IMR-90 (cell line): ENCODE data around the gene LUZP4. TPM values are rescaled to one million over a fixed set of nuclear protein-coding genes. Genes with fewer than 3 reads are reported as not detected.

Experiments
- ATAC-seq: fragments of 200-7000 bp; cut with Tn5 transposase; 2 replicates; pipeline ENCODE4 v1.9.1; 2020; ENCODE audit warnings: low read depth, mild to moderate bottlenecking, moderate library complexity
- BruUV-seq: library from RNA; stranded (reverse); fragments of 400-500 nt; replicated peaks from 2 replicates; lab custom pipeline; 2021; lab: Mats Ljungman, UMichigan
- CTCF ChIA-PET: fragments of 300-600 bp; formaldehyde crosslinking; extraction: SDS; loops from one replicate; lab custom pipeline; 2021; ENCODE audit warnings: antibody characterized with exemption; lab: Yijun Ruan, JAX
- POLR2A ChIA-PET: fragments of 300-600 bp; sonication (Branson Sonifier 250); formaldehyde crosslinking; loops from one replicate; lab custom pipeline; 2022; ENCODE audit warnings: antibody characterized with exemption; ENCODE audit not compliant: unreplicated experiment; lab: Charles Lee
- DNase-seq: peaks from one replicate; pipeline ENCODE4 v3.0.0; 2013
- H2AFZ ChIP-seq: replicated peaks from 2 replicates; pipeline ENCODE3; 2013; ENCODE audit warnings: low read length, mild to moderate bottlenecking; ENCODE audit not compliant: poor library complexity
- H2AK5ac ChIP-seq: 2 replicates; pipeline ENCODE4 v1.6.1; 2013; ENCODE audit warnings: low read depth, low read length, inconsistent platforms
- H2AK9ac ChIP-seq: replicated peaks from 2 replicates; pipeline ENCODE3; 2013; ENCODE audit warnings: mild to moderate bottlenecking, low read depth, low read length, moderate library complexity; ENCODE audit not compliant: poor library complexity
- H2BK120ac ChIP-seq: 2 replicates; pipeline ENCODE4 v1.6.1; 2013; ENCODE audit warnings: low read depth, low read length, inconsistent platforms
- H2BK15ac ChIP-seq: 3 replicates; pipeline ENCODE4 v1.6.1; 2013; ENCODE audit warnings: low read depth, low read length, inconsistent platforms
- H2BK20ac ChIP-seq: 2 replicates; pipeline ENCODE4 v1.6.1; 2013; ENCODE audit warnings: low read depth, mild to moderate bottlenecking, inconsistent platforms, low read length, moderate library complexity
- H2BK5ac ChIP-seq: 2 replicates; pipeline ENCODE4 v1.6.1; 2013; ENCODE audit warnings: mild to moderate bottlenecking, low read depth, low read length, inconsistent platforms; ENCODE audit not compliant: poor library complexity, severe bottlenecking
- H3K14ac ChIP-seq: replicated peaks from 2 replicates; pipeline ENCODE4 v1.6.1; 2013; ENCODE audit warnings: low read depth, low read length, inconsistent platforms
- H3K18ac ChIP-seq: 2 replicates; pipeline ENCODE4 v1.6.1; 2013; ENCODE audit warnings: low read depth, low read length, control low read depth
- H3K23ac ChIP-seq: 2 replicates; pipeline ENCODE4 v1.6.1; 2013; ENCODE audit warnings: low read depth, low read length, inconsistent platforms
- H3K27ac ChIP-seq: 2 replicates; pipeline ENCODE4 v1.5.1; 2013; ENCODE audit warnings: mild to moderate bottlenecking, control low read depth, low read length; ENCODE audit not compliant: insufficient read depth
- H3K27me3 ChIP-seq: 2 replicates; pipeline ENCODE4 v1.6.1; 2013; ENCODE audit warnings: low read length; ENCODE audit not compliant: control insufficient read depth, insufficient read depth
- H3K36me3 ChIP-seq: 2 replicates; pipeline ENCODE4 v1.6.1; 2013; ENCODE audit warnings: low read length, mixed read lengths; ENCODE audit not compliant: control insufficient read depth, insufficient read depth
- H3K4ac ChIP-seq: 2 replicates; pipeline ENCODE4 v1.6.1; 2013; ENCODE audit warnings: low read depth, low read length, inconsistent platforms
- H3K4me1 ChIP-seq: 2 replicates; pipeline ENCODE4 v1.6.1; 2013; ENCODE audit warnings: low read length, mixed read lengths; ENCODE audit not compliant: control insufficient read depth, insufficient read depth
- H3K4me2 ChIP-seq: 2 replicates; pipeline ENCODE4 v1.6.1; 2013; ENCODE audit warnings: low read depth, mild to moderate bottlenecking, control low read depth, low read length, moderate library complexity
- H3K4me3 ChIP-seq: 2 replicates; pipeline ENCODE4 v1.5.1; 2013; ENCODE audit warnings: low read depth, mild to moderate bottlenecking, control low read depth, low read length, moderate library complexity; ENCODE audit not compliant: insufficient read depth
- H3K56ac ChIP-seq: 2 replicates; pipeline ENCODE4 v1.6.1; 2013; ENCODE audit warnings: low read length, inconsistent platforms; ENCODE audit not compliant: insufficient read depth; ENCODE audit errors: extremely low read depth
- H3K79me1 ChIP-seq, 2 experiments: 2 replicates each; pipeline ENCODE4 v1.6.1; 2013; ENCODE audit warnings: low read length in 2 of 2, inconsistent platforms in 1 of 2, low read depth in 1 of 2
- H3K9ac ChIP-seq: 2 replicates; pipeline ENCODE4 v1.6.1; 2013; ENCODE audit warnings: low read depth, low read length, control low read depth
- H3K9me1 ChIP-seq: 2 replicates; pipeline ENCODE4 v1.6.1; 2013; ENCODE audit warnings: low read length, inconsistent platforms; ENCODE audit not compliant: insufficient read depth
- H3K9me3 ChIP-seq: 2 replicates; pipeline ENCODE4 v1.6.1; 2013; ENCODE audit warnings: low read length; ENCODE audit not compliant: control insufficient read depth, insufficient read depth
- H4K20me1 ChIP-seq: 2 replicates; pipeline ENCODE4 v1.6.1; 2013; ENCODE audit warnings: low read length, inconsistent platforms; ENCODE audit not compliant: insufficient read depth
- H4K5ac ChIP-seq: 2 replicates; pipeline ENCODE4 v1.6.1; 2013; ENCODE audit warnings: mild to moderate bottlenecking, low read depth, low read length, control low read depth
- H4K8ac ChIP-seq, 2 experiments: 2 replicates each; pipeline ENCODE4 v1.6.1; 2013; ENCODE audit warnings: low read depth in 2 of 2, low read length in 2 of 2, control low read depth in 1 of 2, inconsistent platforms in 1 of 2
- H4K91ac ChIP-seq: 2 replicates; pipeline ENCODE4 v1.6.1; 2013; ENCODE audit warnings: low read depth, low read length, inconsistent platforms; ENCODE audit not compliant: insufficient read depth
- BHLHE40 ChIP-seq: fragments of 150-350 bp; IDR thresholded peaks from 2 replicates; pipeline ENCODE4 v1.6.1; 2016; ENCODE audit warnings: mild to moderate bottlenecking, low read depth, low read length
- CEBPB ChIP-seq: IDR thresholded peaks from 2 replicates; pipeline ENCODE4 v1.6.1; 2012; ENCODE audit warnings: low read depth, low read length, improper control_type of control experiment
- CHD1 ChIP-seq: IDR thresholded peaks from 2 replicates; pipeline ENCODE4 v1.6.1; 2012; ENCODE audit warnings: low read depth, low read length, improper control_type of control experiment
- FOS ChIP-seq: fragments of 150-350 bp; IDR thresholded peaks from 2 replicates; pipeline ENCODE4 v1.6.1; 2016; ENCODE audit warnings: low read depth, low read length
- MAFK ChIP-seq: IDR thresholded peaks from 2 replicates; pipeline ENCODE4 v1.6.1; 2012; ENCODE audit warnings: low read depth, low read length, improper control_type of control experiment
- MAZ ChIP-seq: IDR thresholded peaks from 2 replicates; pipeline ENCODE4 v1.6.1; 2012; ENCODE audit warnings: low read depth, mild to moderate bottlenecking, low read length, improper control_type of control experiment, moderate library complexity, borderline replicate concordance
- MXI1 ChIP-seq: IDR thresholded peaks from 2 replicates; pipeline ENCODE4 v1.6.1; 2012; ENCODE audit warnings: low read depth, mild to moderate bottlenecking, low read length, moderate library complexity, borderline replicate concordance
- NFE2L2 ChIP-seq: fragments of 150-350 bp; IDR thresholded peaks from 2 replicates; pipeline ENCODE4 v1.6.1; 2016; ENCODE audit warnings: low read depth, mild to moderate bottlenecking, low read length
- POLR2A ChIP-seq: IDR thresholded peaks from 2 replicates; pipeline ENCODE4 v1.6.1; 2012; ENCODE audit warnings: mild to moderate bottlenecking, low read depth, low read length
- RAD21 ChIP-seq: IDR thresholded peaks from 2 replicates; pipeline ENCODE4 v1.6.1; 2012; ENCODE audit warnings: low read length, improper control_type of control experiment
- RCOR1 ChIP-seq: IDR thresholded peaks from 2 replicates; pipeline ENCODE4 v1.6.1; 2012; ENCODE audit warnings: mild to moderate bottlenecking, low read length, improper control_type of control experiment; ENCODE audit not compliant: insufficient replicate concordance
- RFX5 ChIP-seq: IDR thresholded peaks from 2 replicates; pipeline ENCODE4 v1.8.0; 2012; ENCODE audit warnings: low read depth, mild to moderate bottlenecking, low read length, moderate library complexity
- SMC3 ChIP-seq: fragments of 150-350 bp; IDR thresholded peaks from 2 replicates; pipeline ENCODE4 v1.6.1; 2016; ENCODE audit warnings: low read depth, mild to moderate bottlenecking, antibody characterized with exemption, low read length, moderate library complexity
- WGBS, 2 experiments: methylation state at CpG; one replicate each; pipeline versions ENCODE4 v1.1.5 to v1.1.7; 2013; ENCODE audit warnings: missing lambda C conversion rate in 2 of 2; ENCODE audit not compliant: insufficient read length in 1 of 2; ENCODE audit errors: extremely low coverage in 2 of 2; 5-methylcytosine and 5-hydroxymethylcytosine counted together
- dilution Hi-C: fragments of 300-500 bp; cut with HindIII; formaldehyde crosslinking; loops from one replicate; pipeline ENCODE4 v1.14.3; 2018; ENCODE audit warnings: low sequenced_read_pairs; ENCODE audit not compliant: unreplicated experiment
- in situ Hi-C: fragments of 300-500 bp; cut with MboI; formaldehyde crosslinking; loops from 3 replicates; pipeline ENCODE4 v1.14.3; 2019; ENCODE audit warnings: low sequenced_read_pairs, inconsistent platforms, mixed read lengths
- intact Hi-C: fragments of 100-400 bp; cut with micrococcal nuclease; formaldehyde crosslinking; loops from 2 replicates; pipeline ENCODE4 v1.10.0; 2022
- polyA plus RNA-seq, 3 experiments: library from polyadenylated mRNA; depleted of rRNA; stranded (reverse); fragments of >200 nt; gene quantifications; 2 replicates each; pipeline ENCODE4 v1.2.3, GENCODE V29; 2012; ENCODE audit warnings: low replicate concordance in 1 of 3
- total RNA-seq: library from RNA; depleted of rRNA; stranded (reverse); fragments of >200 nt; gene quantifications from 2 replicates; pipeline ENCODE4 v1.2.3, GENCODE V29; 2012
- TF ChIP-seq, protein P1 (sequence below): conservative IDR thresholded peaks from 2 replicates; pipeline ENCODE4 v1.5.1; 2012; ENCODE audit warnings: mild to moderate bottlenecking, low read depth, low read length, improper control_type of control experiment
- TF ChIP-seq, protein P2 (sequence below): fragments of 150-350 bp; IDR thresholded peaks from 2 replicates; pipeline ENCODE4 v1.6.1; 2017; ENCODE audit warnings: mild to moderate bottlenecking, antibody characterized with exemption, low read length, low read depth
- TF ChIP-seq, protein P3 (sequence below): fragments of 150-350 bp; IDR thresholded peaks from 2 replicates; pipeline ENCODE4 v1.6.1; 2016; ENCODE audit warnings: low read depth, mild to moderate bottlenecking, low read length, moderate library complexity, borderline replicate concordance

Gene LUZP4
- total and polyA plus RNA-seq, 2 of the 4 experiments (the other 2 are of a cell fraction), result not detected

DNA sequence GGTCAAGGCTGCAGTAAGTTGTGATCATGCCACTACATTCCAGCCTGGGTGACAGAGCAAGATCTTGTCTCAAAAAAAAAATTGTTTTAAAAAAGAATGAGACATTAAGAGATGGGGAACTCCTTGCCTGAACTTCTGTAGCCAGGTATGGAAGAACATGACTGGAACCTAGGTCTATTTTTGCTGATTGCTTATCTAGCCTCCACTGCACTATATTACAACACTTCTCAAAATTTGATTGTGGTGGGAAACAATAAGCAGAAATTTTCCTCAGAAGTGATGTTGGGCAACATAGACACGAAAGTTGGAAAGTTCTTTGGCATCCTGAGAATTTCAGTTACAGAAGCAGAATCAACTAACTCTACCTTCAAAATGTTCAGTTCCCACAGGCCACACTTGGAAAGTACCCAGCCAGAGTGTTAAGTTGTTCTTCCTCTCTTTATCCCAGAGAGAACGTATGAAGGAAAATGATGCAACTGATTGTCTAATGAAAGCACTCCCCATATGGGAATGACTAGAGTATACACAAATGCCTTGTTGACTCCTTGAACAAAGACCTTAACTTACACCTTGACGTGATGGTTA lies 50.0 kb downstream of the LUZP4 start:
- Histone ChIP-seq H4K8ac (no peak overlapping the region), H3K9me1 (no peaks in the 10 kb centered on the region), H3K79me1 (no peaks in the 10 kb centered on the region), H3K4me1 (no peaks in the 10 kb centered on the region; the same call in 1 of the 2 replicates), H3K4me2 (no peak overlapping the region), H3K18ac (no peak overlapping the region), H2BK20ac (no peak overlapping the region), H3K23ac (no peak overlapping the region), H3K9me3 (no peaks in the 10 kb centered on the region), H3K9ac (no peak overlapping the region), H3K4ac (no peak overlapping the region), H3K56ac (no peak overlapping the region), H2BK120ac (no peak overlapping the region), H3K14ac (no peak overlapping the region), H4K5ac (no peak overlapping the region), H4K91ac (no peak overlapping the region), H3K4me3 (no peak overlapping the region), H3K27ac (no peak overlapping the region), H3K27me3 (no peaks in the 10 kb centered on the region), H3K36me3 (no peaks in the 10 kb centered on the region), H4K20me1 (no peaks in the 10 kb centered on the region), H2BK15ac (no peak overlapping the region), H2AFZ (no peak overlapping the region), H2AK5ac (no peak overlapping the region), H2AK9ac (no peak overlapping the region), H2BK5ac (no peak overlapping the region)
- no CpG with 5 or more reads among the region's 3 CpGs for WGBS, 2 experiments
- intact Hi-C loops (no loop called here), dilution Hi-C loops (no loop called here), in situ Hi-C loops (loop anchor here (5.0 kb wide), 1 partner anchor 223 kb away; the partner anchor contains the start of gene PLS3)
- DNase-seq (peak; percentile 21), ATAC-seq (no peak)
- TF ChIP-seq RCOR1 (no peak), FOS (no peak), CHD1 (no peak), NFE2L2 (no peak), RFX5 (no peak), POLR2A (no peak), MAFK (no peak), SMC3 (no peak), CEBPB (no peak), RAD21 (no peak), MXI1 (no peak), MAZ (no peak), BHLHE40 (no peak)
- TF ChIP-seq, protein P1, sequence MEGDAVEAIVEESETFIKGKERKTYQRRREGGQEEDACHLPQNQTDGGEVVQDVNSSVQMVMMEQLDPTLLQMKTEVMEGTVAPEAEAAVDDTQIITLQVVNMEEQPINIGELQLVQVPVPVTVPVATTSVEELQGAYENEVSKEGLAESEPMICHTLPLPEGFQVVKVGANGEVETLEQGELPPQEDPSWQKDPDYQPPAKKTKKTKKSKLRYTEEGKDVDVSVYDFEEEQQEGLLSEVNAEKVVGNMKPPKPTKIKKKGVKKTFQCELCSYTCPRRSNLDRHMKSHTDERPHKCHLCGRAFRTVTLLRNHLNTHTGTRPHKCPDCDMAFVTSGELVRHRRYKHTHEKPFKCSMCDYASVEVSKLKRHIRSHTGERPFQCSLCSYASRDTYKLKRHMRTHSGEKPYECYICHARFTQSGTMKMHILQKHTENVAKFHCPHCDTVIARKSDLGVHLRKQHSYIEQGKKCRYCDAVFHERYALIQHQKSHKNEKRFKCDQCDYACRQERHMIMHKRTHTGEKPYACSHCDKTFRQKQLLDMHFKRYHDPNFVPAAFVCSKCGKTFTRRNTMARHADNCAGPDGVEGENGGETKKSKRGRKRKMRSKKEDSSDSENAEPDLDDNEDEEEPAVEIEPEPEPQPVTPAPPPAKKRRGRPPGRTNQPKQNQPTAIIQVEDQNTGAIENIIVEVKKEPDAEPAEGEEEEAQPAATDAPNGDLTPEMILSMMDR, result no peak
- TF ChIP-seq, protein P2, sequence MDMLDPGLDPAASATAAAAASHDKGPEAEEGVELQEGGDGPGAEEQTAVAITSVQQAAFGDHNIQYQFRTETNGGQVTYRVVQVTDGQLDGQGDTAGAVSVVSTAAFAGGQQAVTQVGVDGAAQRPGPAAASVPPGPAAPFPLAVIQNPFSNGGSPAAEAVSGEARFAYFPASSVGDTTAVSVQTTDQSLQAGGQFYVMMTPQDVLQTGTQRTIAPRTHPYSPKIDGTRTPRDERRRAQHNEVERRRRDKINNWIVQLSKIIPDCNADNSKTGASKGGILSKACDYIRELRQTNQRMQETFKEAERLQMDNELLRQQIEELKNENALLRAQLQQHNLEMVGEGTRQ, result no peak
- TF ChIP-seq, protein P3, sequence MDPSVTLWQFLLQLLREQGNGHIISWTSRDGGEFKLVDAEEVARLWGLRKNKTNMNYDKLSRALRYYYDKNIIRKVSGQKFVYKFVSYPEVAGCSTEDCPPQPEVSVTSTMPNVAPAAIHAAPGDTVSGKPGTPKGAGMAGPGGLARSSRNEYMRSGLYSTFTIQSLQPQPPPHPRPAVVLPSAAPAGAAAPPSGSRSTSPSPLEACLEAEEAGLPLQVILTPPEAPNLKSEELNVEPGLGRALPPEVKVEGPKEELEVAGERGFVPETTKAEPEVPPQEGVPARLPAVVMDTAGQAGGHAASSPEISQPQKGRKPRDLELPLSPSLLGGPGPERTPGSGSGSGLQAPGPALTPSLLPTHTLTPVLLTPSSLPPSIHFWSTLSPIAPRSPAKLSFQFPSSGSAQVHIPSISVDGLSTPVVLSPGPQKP, result no peak
- POLR2A ChIA-PET, result no interaction called here
- BruUV-seq, result no TSS peak
- CTCF ChIA-PET, result interaction anchor here (1.3 kb wide), 1 partner anchor 17 kb away, joined by 4 read pairs; no protein-coding TSS in a partner anchor
